Immature natural killer cell (primary cell): ENCODE results near the gene NRDE2. TPM values are rescaled to one million over a fixed set of nuclear protein-coding genes. Genes with fewer than 3 reads are reported as not detected.
A peak's percentile ranks its signal among the peaks of the same experiment; 100 is the strongest.
"Not testable (repeated sequence)": the region's sequence is repeated elsewhere in the genome, so short reads cannot be mapped to it uniquely, and the experiment has no call there.

Experiments used
- DNase-seq, 3 donors: peaks; one replicate each; pipeline ENCODE4 v3.0.0; 2022; ENCODE audit warnings: mixed read lengths in 1 of 3
- H3K27ac Mint-ChIP-seq, 6 donors: one replicate each; pipeline ENCODE4 v1.8.0; 2020; ENCODE audit warnings: mixed read lengths in 6 of 6, mild to moderate bottlenecking in 5 of 6, inconsistent platforms in 4 of 6, moderate library complexity in 3 of 6
- H3K27me3 Mint-ChIP-seq, 3 donors: one replicate each; pipeline ENCODE4 v1.8.0; 2020 to 2021; ENCODE audit warnings: low read depth in 3 of 3, mild to moderate bottlenecking in 3 of 3, mixed read lengths in 3 of 3, moderate library complexity in 3 of 3, inconsistent platforms in 1 of 3
- H3K36me3 Mint-ChIP-seq, 3 donors: one replicate each; pipeline ENCODE4 v1.8.0; 2020; ENCODE audit warnings: mixed read lengths in 3 of 3, inconsistent platforms in 2 of 3, mild to moderate bottlenecking in 2 of 3
- H3K4me1 Mint-ChIP-seq, 2 donors: one replicate each; pipeline ENCODE4 v1.8.0; 2020; ENCODE audit warnings: inconsistent platforms in 2 of 2, mild to moderate bottlenecking in 2 of 2, mixed read lengths in 2 of 2, moderate library complexity in 1 of 2
- H3K4me3 Mint-ChIP-seq, 5 donors: one replicate each; pipeline ENCODE4 v1.8.0; 2020; ENCODE audit warnings: mild to moderate bottlenecking in 5 of 5, mixed read lengths in 5 of 5, inconsistent platforms in 3 of 5, moderate library complexity in 3 of 5
- H3K9me3 Mint-ChIP-seq, 6 donors: one replicate each; pipeline ENCODE4 v1.8.0; 2020; ENCODE audit warnings: mild to moderate bottlenecking in 6 of 6, mixed read lengths in 6 of 6, inconsistent platforms in 4 of 6, moderate library complexity in 3 of 6
- polyA plus RNA-seq, 3 donors: library from polyadenylated mRNA; unstranded; fragments of 300-500 nt; fragmentation: Illumina TruSeq; gene quantifications; one replicate each; pipeline ENCODE4 v1.2.3, GENCODE V29; 2021

The NRDE2 gene
- polyA plus RNA-seq, 3 donors from 2014 or later, result 7.2 to 11.6 (median 9.1) TPM

- no peaks in the 10 kb centered on the region for H3K36me3 Mint-ChIP-seq
- H3K4me3 Mint-ChIP-seq, result no peak overlapping the region
- no peaks in the 10 kb centered on the region for H3K9me3 Mint-ChIP-seq
- H3K4me1 Mint-ChIP-seq, result no peaks in the 10 kb centered on the region
- H3K27me3 Mint-ChIP-seq, result peaks cover 0 to 17% (median 5%) of the 10 kb centered on the region in 3 donors
- H3K27ac Mint-ChIP-seq, result no peak overlapping the region
- no peak for DNase-seq
Measured at GRCh38 chr14:90356925-90357324, 25.2 kb upstream of the NRDE2 start.

GRCh38 chr14:90355540-90356518 lies 24.1 kb upstream of the NRDE2 start:
- no peak overlapping the region for H3K4me3 Mint-ChIP-seq
- peak overlapping the region in 1 of 6 donors; percentile 41 for H3K27ac Mint-ChIP-seq
- H3K4me1 Mint-ChIP-seq, result no peaks in the 10 kb centered on the region
- H3K9me3 Mint-ChIP-seq, result no peaks in the 10 kb centered on the region
- DNase-seq, result no peak
- no peaks in the 10 kb centered on the region for H3K36me3 Mint-ChIP-seq
- peaks cover 0 to 17% (median 5%) of the 10 kb centered on the region in 3 donors for H3K27me3 Mint-ChIP-seq

- H3K36me3 Mint-ChIP-seq, result no peaks in the 10 kb centered on the region
- no peaks in the 10 kb centered on the region for H3K9me3 Mint-ChIP-seq
- peaks cover 2 to 12% (median 3%) of the 10 kb centered on the region in 3 donors for H3K27me3 Mint-ChIP-seq
- no peak overlapping the region for H3K4me3 Mint-ChIP-seq
- H3K4me1 Mint-ChIP-seq, result no peaks in the 10 kb centered on the region
- no peak for DNase-seq
- no peak overlapping the region for H3K27ac Mint-ChIP-seq
Measured at GRCh38 chr14:90354551-90355298, 23.0 kb upstream of the NRDE2 start.

- Mint-ChIP-seq H3K27me3 (peaks cover 0 to 2% (median 2%) of the 10 kb centered on the region in 3 donors), H3K36me3 (no peaks in the 10 kb centered on the region), H3K9me3 (no peaks in the 10 kb centered on the region), H3K4me3 (no peak overlapping the region), H3K27ac (no peak overlapping the region), H3K4me1 (no peaks in the 10 kb centered on the region)
- DNase-seq, result no peak
Measured at GRCh38 chr14:90349739-90350138, 18.0 kb upstream of the NRDE2 start.

- Mint-ChIP-seq H3K27me3 (peaks cover 0 to 4% (median 2%) of the 10 kb centered on the region in 3 donors), H3K9me3 (no peaks in the 10 kb centered on the region), H3K27ac (no peak overlapping the region), H3K36me3 (no peaks in the 10 kb centered on the region), H3K4me3 (no peak overlapping the region), H3K4me1 (no peaks in the 10 kb centered on the region)
- no peak for DNase-seq
Measured at GRCh38 chr14:90348270-90348669, 16.5 kb upstream of the NRDE2 start.

GRCh38 chr14:90345239-90345557 lies 13.5 kb upstream of the NRDE2 start:
- Mint-ChIP-seq H3K27me3 (peaks cover 0 to 4% (median under 1%) of the 10 kb centered on the region in 3 donors), H3K36me3 (no peaks in the 10 kb centered on the region), H3K4me1 (no peaks in the 10 kb centered on the region), H3K27ac (no peak overlapping the region), H3K9me3 (no peaks in the 10 kb centered on the region), H3K4me3 (no peak overlapping the region)
- DNase-seq, result no peak

DNA sequence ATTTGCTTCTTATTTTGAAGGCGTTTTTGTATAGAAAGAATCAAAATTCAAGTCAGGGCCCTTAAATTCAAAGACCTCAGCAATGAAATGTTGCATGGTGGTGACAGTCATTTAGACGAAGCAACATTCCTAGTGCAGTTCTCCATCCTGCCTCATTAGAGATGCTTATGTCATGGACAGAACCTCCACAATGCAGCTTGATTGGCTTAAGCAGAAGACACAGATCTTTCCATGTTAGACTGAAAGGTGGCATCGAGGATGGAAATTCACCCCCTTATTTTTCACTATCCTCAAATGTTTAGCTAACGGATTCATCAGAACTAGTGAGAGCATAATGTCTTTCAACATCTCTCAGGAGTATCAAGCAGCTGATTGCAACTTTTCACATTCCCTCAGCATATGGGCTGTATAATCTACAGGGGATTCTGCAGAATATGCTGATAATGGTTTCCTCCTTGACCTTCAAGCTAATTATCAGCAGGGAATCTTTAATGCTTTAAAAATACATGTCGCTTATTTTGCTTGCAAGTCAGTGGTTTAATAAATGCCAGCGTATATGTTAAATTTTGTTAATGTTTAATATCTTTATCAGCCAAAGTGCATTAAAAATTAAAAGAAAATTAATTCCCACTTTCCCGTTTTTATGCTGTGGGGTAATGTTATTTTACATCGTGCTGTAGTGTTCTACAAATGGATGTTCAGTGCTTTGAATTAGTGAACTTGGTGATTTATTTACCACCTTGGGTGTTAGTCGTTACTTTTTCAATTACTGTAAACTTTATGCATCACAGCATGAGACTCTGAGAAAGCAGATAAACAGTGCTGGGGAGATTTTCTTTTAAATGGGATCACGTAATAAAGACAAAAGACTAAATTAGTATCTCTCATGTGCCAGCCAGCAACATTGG lies 12.8 kb upstream of the NRDE2 start:
- Mint-ChIP-seq H3K27me3 (peaks cover 0 to 4% (median 2%) of the 10 kb centered on the region in 3 donors), H3K9me3 (no peaks in the 10 kb centered on the region), H3K27ac (no peak overlapping the region), H3K36me3 (no peaks in the 10 kb centered on the region), H3K4me3 (no peak overlapping the region), H3K4me1 (no peaks in the 10 kb centered on the region)
- no peak for DNase-seq

DNA sequence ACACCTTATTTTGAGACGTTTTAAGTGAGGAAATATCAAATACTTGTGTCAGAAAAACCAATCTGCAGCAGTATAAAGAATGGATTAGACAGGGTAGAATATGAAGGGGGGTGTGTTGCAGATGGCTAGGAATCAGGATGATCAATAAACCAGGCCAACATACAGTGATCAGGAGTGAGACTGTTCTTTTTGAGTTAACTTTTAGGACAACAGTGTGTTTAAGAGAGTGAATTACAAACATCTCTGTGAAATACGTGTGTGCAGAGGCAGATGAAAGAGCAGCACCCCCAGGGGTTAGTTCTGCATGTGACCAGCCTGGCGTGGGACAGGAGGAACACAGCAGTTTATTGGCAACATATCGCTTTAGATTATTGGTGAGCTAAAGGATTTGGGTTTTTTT lies 10.6 kb upstream of the NRDE2 start:
- Mint-ChIP-seq H3K27ac (no peak overlapping the region), H3K4me3 (no peak overlapping the region), H3K9me3 (no peaks in the 10 kb centered on the region), H3K27me3 (peaks cover 5 to 10% (median 8%) of the 10 kb centered on the region in 3 donors), H3K4me1 (no peaks in the 10 kb centered on the region), H3K36me3 (no peaks in the 10 kb centered on the region)
- DNase-seq, result no peak

DNA sequence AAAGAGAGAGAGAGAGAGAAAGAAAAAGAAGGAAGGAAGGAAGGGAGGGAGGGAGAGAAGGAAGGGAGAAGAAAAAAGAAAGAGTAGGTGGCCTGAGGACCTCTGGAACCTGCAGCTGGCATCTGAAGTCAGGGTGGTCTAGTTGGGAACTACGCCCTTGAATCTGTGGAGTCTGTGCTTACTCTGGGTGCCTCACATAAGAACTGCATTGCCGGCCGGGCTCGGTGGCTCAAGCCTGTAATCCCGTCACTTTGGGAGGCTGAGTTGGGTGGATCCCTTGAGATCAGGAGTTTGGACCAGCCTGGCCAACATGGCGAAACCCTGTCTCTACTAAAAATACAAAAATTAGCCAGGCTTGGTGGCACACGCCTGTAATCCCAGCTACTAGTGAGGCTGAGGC lies 10.0 kb upstream of the NRDE2 start:
- DNase-seq, result no peak
- Mint-ChIP-seq H3K36me3 (no peaks in the 10 kb centered on the region), H3K4me1 (no peaks in the 10 kb centered on the region), H3K27ac (no peak overlapping the region), H3K27me3 (peaks cover 8 to 10% (median 10%) of the 10 kb centered on the region in 3 donors), H3K9me3 (no peaks in the 10 kb centered on the region), H3K4me3 (no peak overlapping the region)

DNA sequence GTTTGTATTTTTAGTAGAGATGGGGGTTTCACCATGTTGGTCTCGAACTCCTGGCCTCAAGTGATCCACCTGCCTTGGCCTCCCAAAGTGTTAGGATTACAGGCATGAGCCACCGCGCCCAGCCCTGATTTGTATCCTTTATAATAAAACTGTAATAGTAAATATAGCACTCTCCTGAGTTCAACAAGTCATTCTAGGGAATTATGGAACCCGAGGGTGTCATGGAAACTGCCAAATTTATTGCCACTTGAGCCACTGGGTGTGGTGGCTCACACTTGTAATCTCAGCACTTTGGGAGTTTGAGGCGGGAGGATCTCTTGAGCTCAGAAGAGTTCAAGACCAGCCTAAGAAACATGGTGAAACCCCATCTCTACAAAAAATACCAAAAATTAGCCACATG lies 9.5 kb upstream of the NRDE2 start:
- H3K27ac Mint-ChIP-seq, H3K4me3 Mint-ChIP-seq, H3K36me3 Mint-ChIP-seq, H3K9me3 Mint-ChIP-seq, H3K4me1 Mint-ChIP-seq, DNase-seq: not testable (repeated sequence)
- H3K27me3 Mint-ChIP-seq, result peaks cover 8 to 15% (median 12%) of the 10 kb centered on the region in 3 donors

DNA sequence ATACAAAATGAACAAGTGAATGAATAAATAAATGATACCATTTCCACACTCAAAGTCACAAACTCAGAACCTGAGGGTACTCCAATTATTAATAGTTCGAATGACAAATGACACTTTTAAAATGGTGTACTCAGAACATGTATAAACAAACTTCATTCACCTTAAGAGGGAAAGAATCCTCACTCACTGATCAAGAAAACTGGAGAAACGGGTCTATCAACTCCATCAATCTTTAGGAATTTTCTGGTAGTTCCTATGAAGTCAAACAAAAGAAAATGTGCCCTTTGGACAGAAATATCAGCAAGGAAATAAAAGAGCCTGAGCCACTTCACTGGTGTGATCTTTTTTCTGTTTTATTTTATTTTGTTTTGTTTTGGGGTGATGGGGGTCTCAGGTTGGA lies 5.2 kb upstream of the NRDE2 start:
- no peak overlapping the region for H3K27ac Mint-ChIP-seq
- H3K36me3 Mint-ChIP-seq, result no peaks in the 10 kb centered on the region
- H3K4me3 Mint-ChIP-seq, result no peak overlapping the region

GRCh38 chr14:90336401-90336800 lies 4.7 kb upstream of the NRDE2 start:
- no peaks in the 10 kb centered on the region for H3K9me3 Mint-ChIP-seq

More for the DNA sequence above, 5.2 kb upstream of the NRDE2 start:
- Mint-ChIP-seq H3K27me3 (peaks cover 8 to 20% (median 12%) of the 10 kb centered on the region in 3 donors), H3K4me1 (peaks cover 6 to 7% of the 10 kb centered on the region in 2 donors), H3K9me3 (no peaks in the 10 kb centered on the region)
- no peak for DNase-seq

GRCh38 chr14:90332271-90332584 lies 487 bp upstream of the NRDE2 start:
- Mint-ChIP-seq H3K27ac (peak overlapping the region; percentile 88 to 94 (median 92)), H3K4me1 (peaks cover 27 to 39% of the 10 kb centered on the region in 2 donors), H3K36me3 (no peaks in the 10 kb centered on the region), H3K27me3 (peaks cover 3 to 18% (median 7%) of the 10 kb centered on the region in 3 donors), H3K9me3 (no peaks in the 10 kb centered on the region), H3K4me3 (peak overlapping the region; percentile 92 to 94 (median 93))
- no peak for DNase-seq

More at GRCh38 chr14:90336401-90336800, 4.7 kb upstream of the NRDE2 start:
- H3K36me3 Mint-ChIP-seq, result no peaks in the 10 kb centered on the region
- no peak overlapping the region for H3K27ac Mint-ChIP-seq
- H3K27me3 Mint-ChIP-seq, result peaks cover 11 to 24% (median 15%) of the 10 kb centered on the region in 3 donors
- no peak for DNase-seq
- no peak overlapping the region for H3K4me3 Mint-ChIP-seq
- peaks cover 11 to 13% of the 10 kb centered on the region in 2 donors for H3K4me1 Mint-ChIP-seq
